Osteoblast (primary cell): ENCODE measurements around the gene SMIM13. TPM values are rescaled to one million over a fixed set of nuclear protein-coding genes. Genes with fewer than 3 reads are reported as not detected.

ENCODE experiments used
- DNase-seq: peaks from one replicate; pipeline ENCODE4 v3.0.0; 2011; ENCODE audit warnings: low spot score, mixed read lengths; ENCODE audit not compliant: insufficient read length; ENCODE audit errors: missing footprints
- H2AFZ ChIP-seq: 2 replicates; pipeline ENCODE4 v1.6.0; 2011; ENCODE audit warnings: mild to moderate bottlenecking, low read length
- H3K27ac ChIP-seq: 2 replicates; pipeline ENCODE4 v1.5.1; 2011; ENCODE audit warnings: mild to moderate bottlenecking, low read depth, low read length, moderate library complexity
- H3K27me3 ChIP-seq: 2 replicates; pipeline ENCODE4 v1.6.0; 2012; ENCODE audit warnings: mild to moderate bottlenecking, control low read depth, inconsistent platforms, low read length, moderate library complexity; ENCODE audit not compliant: insufficient read depth
- H3K36me3 ChIP-seq: 2 replicates; pipeline ENCODE4 v1.5.1; 2011; ENCODE audit warnings: mild to moderate bottlenecking, low read length, control low read depth, moderate library complexity; ENCODE audit not compliant: insufficient read depth
- H3K4me1 ChIP-seq: 2 replicates; pipeline ENCODE4 v1.5.1; 2011; ENCODE audit warnings: mild to moderate bottlenecking, low read length, control low read depth, moderate library complexity; ENCODE audit not compliant: insufficient read depth
- H3K4me2 ChIP-seq: 2 replicates; pipeline ENCODE4 v1.6.0; 2011; ENCODE audit warnings: mild to moderate bottlenecking, low read length; ENCODE audit not compliant: insufficient read depth
- H3K4me3 ChIP-seq: fragments of 200-600 bp; sonication (generic); 3 replicates; pipeline ENCODE4 v1.5.1; 2012; ENCODE audit warnings: mild to moderate bottlenecking, low read length, inconsistent platforms; ENCODE audit not compliant: insufficient read depth
- H3K79me2 ChIP-seq: 2 replicates; pipeline ENCODE4 v1.6.0; 2012; ENCODE audit warnings: mild to moderate bottlenecking, low read length, control low read depth, inconsistent platforms; ENCODE audit not compliant: insufficient read depth
- H3K9me3 ChIP-seq: 2 replicates; pipeline ENCODE4 v1.5.1; 2011; ENCODE audit warnings: low read depth, low read length, control low read depth
- H4K20me1 ChIP-seq: 2 replicates; pipeline ENCODE4 v1.6.0; 2012; ENCODE audit warnings: mild to moderate bottlenecking, low read length, control low read depth; ENCODE audit not compliant: insufficient read depth
- CTCF ChIP-seq: IDR thresholded peaks from 2 replicates; pipeline ENCODE4 v1.5.1; 2011; ENCODE audit warnings: mild to moderate bottlenecking, low read depth, low read length, moderate library complexity; ENCODE audit errors: extremely low read depth
- total RNA-seq: library from RNA; depleted of rRNA; stranded (reverse); fragments of >200 nt; gene quantifications from 2 replicates; pipeline ENCODE4 v1.2.3, GENCODE V29; 2012

SMIM13 gene
- total RNA-seq = 8.0 and 8.3 TPM in 2 replicates

GRCh38 chr6:11093626-11094410 is at the start of gene SMIM13:
Gene SMIM13, plus strand, starts transcription at chr6:11093834. Its CDS starts 480 bp downstream, at chr6:11094314.
- TF ChIP-seq CTCF = no peak
- Histone ChIP-seq H3K27ac (peak within 1 kb of the TSS; percentile 95), H3K79me2 (peaks cover 48% of the 10 kb centered on the region), H3K36me3 (no peaks in the 10 kb centered on the region), H3K4me1 (peaks cover 17% of the 10 kb centered on the region), H4K20me1 (peaks cover 14% of the 10 kb centered on the region), H3K9me3 (no peaks in the 10 kb centered on the region), H2AFZ (peak within 1 kb of the TSS; percentile 99), H3K4me2 (peak within 1 kb of the TSS; percentile 97), H3K4me3 (peak within 1 kb of the TSS; percentile 99), H3K27me3 (no peaks in the 10 kb centered on the region)
- DNase-seq = peak; percentile 100

GRCh38 chr6:11043961-11044711 is 49.5 kb upstream of the SMIM13 start, which contains the start of gene ELOVL2:
Gene ELOVL2, minus strand, starts transcription at chr6:11044305. Its CDS starts 75 bp downstream, at chr6:11044230.
- H3K27me3 ChIP-seq = peaks cover 68% of the 10 kb centered on the region
- no peaks in the 10 kb centered on the region for H3K36me3 ChIP-seq
- no peaks in the 10 kb centered on the region for H3K79me2 ChIP-seq
- H2AFZ ChIP-seq = peak within 1 kb of the TSS; percentile 54
- H3K4me2 ChIP-seq = peak within 1 kb of the TSS; percentile 69
- H3K4me1 ChIP-seq = no peaks in the 10 kb centered on the region
- peak; percentile 33 for TF ChIP-seq CTCF
- peak within 1 kb of the TSS; percentile 60 for H3K4me3 ChIP-seq
- no peaks in the 10 kb centered on the region for H4K20me1 ChIP-seq
- no peak within 1 kb of the TSS for H3K27ac ChIP-seq
- DNase-seq = peak; percentile 95
- no peaks in the 10 kb centered on the region for H3K9me3 ChIP-seq

GRCh38 chr6:11044712-11045167 is 48.9 kb upstream of the SMIM13 start:
- Histone ChIP-seq H3K4me1 (no peaks in the 10 kb centered on the region), H3K4me3 (peak overlapping the region; percentile 60), H3K27me3 (peaks cover 64% of the 10 kb centered on the region), H2AFZ (no peak overlapping the region), H3K4me2 (no peak overlapping the region), H3K36me3 (no peaks in the 10 kb centered on the region), H4K20me1 (no peaks in the 10 kb centered on the region), H3K9me3 (no peaks in the 10 kb centered on the region), H3K27ac (no peak overlapping the region), H3K79me2 (no peaks in the 10 kb centered on the region)
- DNase-seq = peak; percentile 58
- TF ChIP-seq CTCF = no peak

GRCh38 chr6:11050731-11051130 is 42.9 kb upstream of the SMIM13 start:
- H3K9me3 ChIP-seq = no peaks in the 10 kb centered on the region
- H3K4me2 ChIP-seq = no peak overlapping the region
- H3K27me3 ChIP-seq = peaks cover 9% of the 10 kb centered on the region
- no peak for DNase-seq
- H3K27ac ChIP-seq = no peak overlapping the region
- H3K4me3 ChIP-seq = no peak overlapping the region
- no peaks in the 10 kb centered on the region for H4K20me1 ChIP-seq
- TF ChIP-seq CTCF = no peak
- no peak overlapping the region for H2AFZ ChIP-seq
- no peaks in the 10 kb centered on the region for H3K79me2 ChIP-seq
- H3K4me1 ChIP-seq = no peaks in the 10 kb centered on the region
- no peaks in the 10 kb centered on the region for H3K36me3 ChIP-seq
